ELF-1 (cell line): ENCODE measurements around the gene MMS19.
"Not testable (repeated sequence)": the region's sequence is repeated elsewhere in the genome, so short reads cannot be mapped to it uniquely, and the experiment has no call there.

Experiments
- DNase-seq: peaks from one replicate; pipeline ENCODE4 v3.0.0-alpha.2; 2016; ENCODE audit warnings: low read depth, low spot score

Gene MMS19

DNA sequence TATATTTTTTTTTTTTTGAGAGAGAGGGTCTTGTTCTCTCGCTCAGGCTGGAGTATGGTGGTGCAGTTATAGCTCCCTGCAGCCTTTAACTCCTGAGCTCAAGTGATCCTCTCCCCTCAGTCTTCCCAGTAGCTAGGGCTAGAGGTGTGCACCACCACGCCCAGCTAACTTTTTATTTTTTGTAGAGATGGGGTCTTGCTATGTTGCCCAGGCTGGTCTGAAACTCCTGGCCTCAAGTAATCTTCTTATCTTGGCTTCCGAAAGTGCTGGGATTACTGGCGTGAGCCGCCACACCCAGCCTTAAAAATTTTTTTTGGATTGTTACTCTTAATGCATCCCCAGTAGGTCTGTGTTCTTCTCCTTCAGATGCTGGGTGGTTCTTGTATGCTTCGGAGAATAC lies 4.7 kb upstream of the MMS19 start:
- DNase-seq, result no peak

DNA sequence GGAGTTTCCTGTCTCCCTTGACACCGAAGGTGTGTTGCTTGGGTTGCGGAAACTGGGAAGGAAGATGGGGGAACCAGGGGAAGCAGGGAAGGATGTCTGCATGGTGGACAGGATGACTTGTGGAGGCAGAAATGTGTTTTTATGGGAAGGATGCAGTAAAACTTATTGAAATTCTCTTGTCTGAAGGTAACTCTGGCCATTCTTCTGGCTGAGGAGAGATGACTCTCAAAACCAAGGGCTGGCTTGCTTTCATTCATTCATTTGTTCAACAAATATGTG lies 2.0 kb upstream of the MMS19 start:
- DNase-seq, result no peak

DNA sequence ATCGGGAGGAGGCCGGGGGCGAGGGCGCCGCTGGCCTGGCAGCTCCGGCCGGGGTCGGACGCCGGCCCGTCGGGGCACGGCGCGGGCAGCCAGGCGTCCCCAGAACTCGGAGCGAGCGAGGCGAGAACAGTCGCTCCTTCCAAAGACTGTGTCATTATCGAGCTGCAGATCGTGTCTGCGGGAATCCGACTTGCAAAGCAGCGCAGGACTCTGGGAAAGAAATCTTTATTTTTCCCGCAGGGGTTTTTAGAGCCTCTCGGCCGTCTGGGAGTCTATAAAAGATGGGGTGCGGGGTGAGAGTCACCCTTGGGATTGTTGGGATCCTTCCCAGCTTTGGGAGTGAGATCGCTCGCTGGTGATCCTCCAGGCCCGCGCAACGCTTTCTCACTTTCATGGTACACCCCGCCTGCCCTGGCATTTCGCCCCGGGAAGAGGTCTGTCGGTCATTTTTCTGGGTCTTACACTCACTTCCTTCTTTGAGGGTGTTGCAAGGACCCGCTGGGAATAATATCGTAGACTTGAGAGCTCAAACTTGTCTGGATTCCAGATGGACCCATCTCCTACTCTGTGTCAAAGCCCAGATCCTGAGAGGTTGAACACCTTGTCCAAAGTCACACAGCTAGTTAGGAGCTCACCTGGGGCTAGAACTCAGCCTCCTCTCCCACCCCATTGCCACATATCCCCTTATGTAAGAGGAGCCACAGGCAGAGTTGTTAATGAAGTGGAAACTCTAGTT lies 1.5 kb upstream of the MMS19 start:
- no peak for DNase-seq

DNA sequence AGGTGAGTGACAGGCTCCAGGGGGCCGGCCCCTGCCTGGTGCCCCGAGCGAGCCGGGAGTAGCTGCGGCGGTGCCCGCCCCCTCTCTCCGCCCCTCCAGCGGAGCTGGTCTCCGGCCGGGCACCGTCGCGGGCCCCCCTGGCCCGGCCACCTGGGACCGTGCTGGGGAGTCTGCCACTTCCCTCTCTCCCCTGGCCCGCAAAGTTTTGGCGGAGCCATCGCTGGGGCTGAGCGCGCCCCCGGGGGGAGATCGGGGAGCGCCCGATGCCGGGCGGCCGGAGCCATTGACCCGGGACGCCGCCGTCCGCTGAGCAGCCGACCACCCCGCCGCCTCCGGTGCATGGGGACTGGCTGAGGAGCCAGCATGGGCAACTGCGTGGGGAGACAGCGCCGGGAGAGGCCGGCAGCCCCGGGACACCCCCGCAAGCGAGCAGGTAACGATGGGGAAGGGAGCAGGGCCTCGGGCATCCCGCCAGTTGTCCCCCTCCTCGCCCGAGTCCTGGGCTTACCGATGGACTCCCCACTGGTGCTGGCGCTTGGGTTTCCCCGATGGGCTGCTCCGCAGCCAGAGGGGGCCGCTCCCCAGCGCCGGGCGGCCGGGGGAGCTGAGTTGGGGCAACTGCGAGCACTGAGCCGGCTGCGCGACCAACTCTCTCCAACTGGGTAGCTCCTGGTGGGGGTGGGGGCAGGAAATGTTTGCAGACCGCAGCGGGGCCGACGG lies 779 bp upstream of the MMS19 start, which contains the start of gene UBTD1:
TSS of gene UBTD1 (plus strand) at position 84 of the 720 bp plus-strand sequence. CDS start at position 364, 280 bp downstream.
- DNase-seq, result peak; percentile 54

DNA sequence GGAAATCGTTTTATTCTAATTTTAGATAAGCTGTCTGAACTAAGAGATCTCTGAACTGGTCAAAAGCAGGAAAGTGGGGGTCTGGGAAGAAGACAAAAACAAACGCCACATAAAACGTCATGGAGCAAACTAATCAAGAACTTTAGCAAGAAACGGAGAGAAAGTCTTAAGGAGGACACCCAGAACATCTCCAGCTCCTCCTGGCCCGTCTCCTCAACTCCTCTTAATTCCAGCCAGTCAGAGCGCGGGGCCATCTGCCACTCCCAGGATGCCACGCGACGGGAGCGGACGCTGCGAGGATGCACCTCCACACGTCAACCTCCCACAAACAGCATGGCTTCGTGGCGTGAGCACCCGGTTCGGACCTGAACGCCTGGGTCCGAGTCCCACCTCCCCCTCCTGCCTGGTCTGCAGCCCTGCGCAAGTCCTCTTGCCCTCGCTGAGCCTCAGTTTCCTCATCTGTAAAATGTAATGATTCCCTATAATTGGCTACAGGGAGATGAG lies 598 bp downstream of the MMS19 start:
- DNase-seq, result peak; percentile 74

DNA sequence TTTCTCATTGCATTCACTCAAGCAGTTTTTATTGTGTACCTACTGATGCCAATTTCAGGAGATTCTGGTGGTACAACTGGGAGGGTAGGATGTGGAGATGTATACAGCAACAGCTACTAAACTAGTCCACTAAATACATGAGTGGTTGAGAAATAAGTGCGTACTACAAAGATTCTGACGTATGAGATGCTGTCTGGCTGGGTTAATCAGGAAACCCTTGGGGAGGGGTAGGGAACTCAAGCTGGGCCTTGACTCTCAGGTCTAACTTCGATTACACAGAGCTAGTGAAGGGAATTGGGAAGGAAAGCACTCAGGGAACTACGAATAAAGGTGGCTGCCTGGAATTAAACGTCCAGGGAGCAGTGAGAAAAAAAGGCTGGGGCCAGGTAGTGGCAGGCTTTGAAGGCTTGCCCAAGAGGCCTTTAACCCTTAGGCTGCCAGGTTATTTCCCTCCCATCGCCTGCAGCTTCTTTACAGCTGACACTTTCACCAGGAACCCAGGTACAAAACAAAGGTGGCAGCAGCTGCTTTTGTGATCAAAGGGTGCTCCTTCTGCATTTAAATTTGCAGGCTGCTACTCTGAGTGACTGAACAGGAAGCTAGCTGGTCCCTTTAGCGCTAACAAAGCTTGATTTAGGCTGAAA lies 3.2 kb downstream of the MMS19 start:
- DNase-seq, result peak; percentile 88

DNA sequence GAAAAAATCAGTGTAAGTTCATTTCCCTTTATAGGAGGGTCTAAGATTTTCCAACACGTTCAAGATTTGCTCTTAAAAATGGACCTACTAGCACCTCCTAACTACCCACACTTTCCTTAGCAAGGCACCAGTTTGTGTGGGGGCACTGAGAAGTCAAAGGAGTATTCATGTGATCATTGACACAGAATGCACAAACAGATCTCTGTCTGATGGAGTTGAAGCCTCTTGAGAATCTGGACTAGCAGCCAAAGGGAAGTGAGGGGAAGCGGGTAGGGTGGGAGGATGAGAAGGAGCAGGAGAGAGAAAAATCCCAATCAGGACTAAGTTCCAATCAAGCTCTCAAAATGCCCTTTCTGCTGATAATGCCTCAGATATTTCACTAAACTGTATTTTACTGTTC lies 4.1 kb downstream of the MMS19 start:
- no peak for DNase-seq

DNA sequence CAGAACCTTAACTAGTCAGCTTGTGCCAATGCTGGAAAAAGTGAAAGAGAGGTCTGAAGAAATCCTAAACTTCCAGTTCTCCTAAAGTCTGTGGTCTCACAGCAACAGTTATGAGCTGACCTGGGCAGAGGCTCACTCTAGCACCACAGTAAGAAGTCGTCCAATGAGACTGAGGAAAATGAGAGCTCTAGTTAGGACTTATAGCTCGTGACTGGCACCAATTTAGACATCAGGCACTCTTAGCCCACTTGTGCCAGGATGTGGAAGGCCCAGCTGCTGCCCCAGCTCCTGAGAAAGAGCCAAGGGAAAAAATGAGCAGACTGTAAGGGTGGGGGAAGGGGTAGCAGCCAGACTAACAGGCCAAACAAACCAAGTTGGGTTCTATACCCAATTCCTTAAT lies 7.6 kb downstream of the MMS19 start:
- no peak for DNase-seq

DNA sequence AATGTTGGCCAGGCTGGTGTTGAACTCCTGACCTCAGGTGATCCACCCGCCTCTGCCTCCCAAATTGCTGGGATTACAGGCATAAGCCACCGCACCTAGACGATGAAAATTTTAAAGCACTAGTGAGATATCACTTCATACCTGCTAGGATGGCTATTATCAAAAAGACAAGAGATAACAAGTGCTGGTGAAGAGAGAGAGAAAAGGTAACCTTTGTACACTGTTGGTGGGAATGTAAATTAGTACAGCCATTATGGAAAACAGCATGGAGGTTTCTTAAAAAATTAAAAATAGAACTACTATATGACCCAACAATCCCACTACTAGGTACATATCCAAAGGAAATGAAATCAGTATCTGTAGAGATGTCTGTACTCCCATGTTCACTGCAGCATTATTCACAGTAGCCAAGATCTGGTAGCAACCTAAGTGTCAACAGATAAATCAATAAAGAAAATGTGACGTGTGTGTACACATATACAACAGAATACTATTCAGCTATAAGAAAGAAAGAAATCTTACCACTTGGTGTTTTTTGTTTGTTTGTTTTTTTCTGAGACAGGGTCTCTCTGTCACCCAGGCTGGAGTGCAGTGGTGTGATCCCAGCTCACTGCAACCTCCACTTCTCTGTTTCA lies 12.5 kb downstream of the MMS19 start:
- no peak for DNase-seq

DNA sequence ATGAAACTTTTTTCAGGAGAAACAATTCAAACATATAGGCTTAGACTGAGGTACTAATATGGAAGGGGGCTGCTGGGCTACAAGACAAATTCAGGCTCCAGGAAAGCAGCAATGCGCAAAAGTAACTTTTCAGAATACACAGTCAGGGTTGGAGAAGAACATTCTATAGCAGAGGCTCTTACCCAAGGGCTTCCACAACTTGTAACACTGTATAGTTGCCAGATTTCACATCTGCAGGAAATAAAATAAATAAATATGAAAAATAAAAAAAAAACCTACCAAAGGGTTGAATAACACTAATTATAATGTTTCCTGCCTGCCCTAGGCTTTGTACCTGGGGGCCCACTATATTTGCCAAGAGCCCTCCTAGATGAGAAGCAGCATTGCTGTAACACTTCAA lies 14.3 kb downstream of the MMS19 start:
- no peak for DNase-seq

DNA sequence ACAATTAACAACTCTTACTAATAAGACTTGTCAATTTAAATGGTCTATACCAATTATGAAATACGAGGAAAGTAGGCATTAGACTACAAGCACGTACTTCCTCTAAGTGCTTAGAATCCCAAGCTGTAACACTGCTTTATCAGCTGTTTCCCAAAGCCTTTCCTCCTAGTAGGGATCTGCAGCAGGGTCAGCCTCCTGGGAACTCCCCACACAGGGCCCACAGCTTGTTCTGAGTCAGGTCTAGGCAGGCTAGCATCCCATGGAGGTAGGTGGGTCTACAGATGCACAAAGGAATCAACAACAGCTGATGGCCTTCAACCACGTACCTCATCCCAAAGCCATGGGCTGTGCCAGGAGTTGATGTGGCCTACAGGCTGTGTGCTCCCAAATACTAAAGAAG lies 14.7 kb downstream of the MMS19 start:
- DNase-seq, result no peak

DNA sequence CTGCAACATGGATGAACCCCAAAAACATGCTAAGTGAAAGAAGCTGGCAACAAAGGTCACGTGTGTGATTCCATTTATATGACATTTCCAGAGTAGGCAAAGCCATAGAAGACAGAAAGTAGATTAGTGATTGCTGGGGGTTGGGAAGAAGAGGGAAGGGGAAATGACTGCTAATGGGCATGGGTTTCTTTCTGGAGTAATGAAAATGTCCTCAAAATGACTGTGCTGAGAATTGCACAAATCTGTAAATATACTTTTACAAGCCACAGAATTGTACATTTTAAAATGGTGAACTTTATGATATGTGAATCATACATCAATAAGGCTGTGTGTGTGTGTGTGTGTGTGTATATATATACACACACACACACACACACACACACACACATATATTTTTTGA lies 15.8 kb downstream of the MMS19 start:
- no peak for DNase-seq

DNA sequence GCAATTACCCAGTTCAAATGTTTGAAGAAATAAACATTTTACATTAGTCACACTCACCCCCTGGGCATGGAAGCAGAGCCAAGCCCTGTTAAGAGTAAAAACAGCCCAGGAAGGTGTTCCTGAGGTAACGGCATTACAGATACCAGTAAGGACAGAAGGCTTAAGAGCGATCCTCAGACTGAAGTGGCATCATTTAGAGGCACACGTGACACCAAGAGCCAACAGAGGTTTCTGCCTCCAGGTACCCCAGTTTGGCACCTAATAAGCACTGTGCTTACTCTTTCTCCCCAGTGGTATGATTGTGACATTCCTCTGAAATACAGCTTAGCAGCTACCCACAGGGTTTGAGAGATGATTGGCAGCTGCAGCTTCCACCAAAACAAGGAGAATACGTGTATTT lies 17.2 kb downstream of the MMS19 start:
- DNase-seq, result no peak

DNA sequence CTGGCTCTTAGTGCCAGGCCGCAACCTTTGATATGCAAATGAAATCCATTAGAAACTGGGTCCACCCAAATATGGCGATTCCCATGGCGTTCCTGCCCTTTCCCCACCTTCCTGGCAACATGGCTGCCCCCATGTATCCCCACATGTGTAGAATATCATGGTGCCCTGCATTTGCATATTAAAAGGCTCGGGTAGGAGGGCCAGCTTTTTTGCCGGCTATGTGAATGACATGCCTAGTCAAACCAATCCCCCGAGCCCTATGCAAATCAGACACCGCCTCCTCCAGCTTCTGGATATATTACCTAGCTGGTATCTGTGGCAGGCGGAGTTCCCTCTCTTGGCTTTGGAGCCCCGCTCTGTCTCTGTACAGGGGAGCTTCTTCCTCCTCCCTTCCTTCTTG lies 18.3 kb downstream of the MMS19 start:
- peak; percentile 94 for DNase-seq

DNA sequence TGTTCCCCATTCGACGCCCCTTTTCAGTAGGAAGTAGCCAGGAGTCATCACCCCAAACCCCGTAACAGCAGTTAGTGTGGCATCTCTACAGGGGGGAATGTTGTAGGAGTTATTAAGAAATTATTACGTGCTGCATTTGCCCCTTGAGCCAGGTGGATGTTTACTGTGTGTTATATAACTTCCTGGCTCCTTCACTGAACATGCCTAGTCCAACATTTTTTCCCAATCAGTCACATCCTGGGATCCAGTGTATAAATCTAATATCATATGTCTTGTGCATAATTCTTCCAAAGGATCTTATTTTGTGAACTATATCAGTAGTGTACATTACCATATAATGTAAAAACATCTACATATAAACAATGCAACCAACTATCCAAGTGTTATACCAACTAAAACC lies 18.8 kb downstream of the MMS19 start:
- DNase-seq, result not testable (repeated sequence)

DNA sequence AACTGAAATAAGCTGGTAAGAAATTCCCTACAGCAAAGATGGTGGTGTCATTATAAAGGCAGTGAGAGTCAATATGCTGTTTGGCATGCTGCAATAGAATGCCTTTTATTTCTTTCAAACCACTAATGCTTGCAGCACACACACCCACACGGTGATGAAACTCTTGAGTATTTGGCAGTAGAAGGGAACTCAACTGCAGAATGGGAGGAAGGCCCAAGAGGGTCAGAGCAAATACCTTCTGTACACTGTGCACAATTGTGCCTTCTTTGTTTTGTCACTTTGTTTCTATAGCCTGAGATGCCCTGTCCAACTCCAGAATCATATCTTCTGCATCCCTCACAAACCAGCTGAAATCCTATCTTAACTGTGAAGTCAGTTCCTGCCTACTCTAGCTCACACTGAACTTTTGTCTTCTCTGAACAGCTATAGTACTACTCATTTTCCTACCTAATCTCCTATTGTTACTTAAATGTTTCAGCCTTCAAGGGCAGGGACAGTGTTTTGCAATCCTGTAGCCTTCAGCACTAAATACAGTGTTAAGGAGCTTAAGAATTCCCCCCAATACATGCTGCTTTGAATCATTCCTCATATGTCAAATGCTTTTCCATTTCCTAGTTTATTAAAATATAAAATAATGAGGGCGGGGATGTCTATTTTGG lies 22.2 kb downstream of the MMS19 start:
- DNase-seq, result no peak

DNA sequence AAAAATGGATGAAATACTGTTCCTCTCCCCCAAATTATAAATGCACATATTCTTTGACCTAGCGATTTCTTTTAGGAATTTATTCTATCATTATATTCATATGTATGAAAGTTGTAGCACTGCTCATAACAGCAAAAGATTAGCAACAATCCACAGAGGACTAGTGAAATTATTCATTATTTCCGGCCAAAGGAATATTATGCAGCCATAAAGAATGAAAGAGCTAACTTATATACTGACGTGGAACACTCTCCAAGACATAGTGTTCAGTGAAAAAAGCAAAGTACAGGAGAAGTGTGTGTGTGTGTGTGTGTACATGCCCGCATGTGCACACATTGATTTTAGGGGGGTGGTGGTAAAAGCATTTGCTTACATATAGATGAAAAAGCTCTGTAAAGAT lies 23.3 kb downstream of the MMS19 start:
- no peak for DNase-seq

DNA sequence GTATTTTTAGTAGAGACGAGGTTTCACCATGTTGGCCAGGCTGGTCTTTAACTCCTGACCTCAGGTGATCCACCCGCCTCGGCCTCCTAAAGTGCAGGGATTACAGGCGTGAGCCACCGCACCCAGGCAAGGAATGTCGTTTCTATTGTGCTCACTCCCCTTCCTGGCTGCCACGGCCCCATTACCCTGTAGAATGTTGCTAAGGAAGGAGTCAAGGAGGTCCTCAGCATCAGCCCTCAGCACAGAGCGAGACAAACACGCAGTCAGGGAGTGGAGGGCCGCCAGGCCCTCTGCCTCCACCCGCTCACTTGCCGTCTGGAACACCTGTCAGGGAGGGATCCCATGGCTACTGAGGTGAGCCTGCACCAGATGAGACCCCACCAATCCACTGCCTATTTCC lies 29.4 kb downstream of the MMS19 start:
- not testable (repeated sequence) for DNase-seq

DNA sequence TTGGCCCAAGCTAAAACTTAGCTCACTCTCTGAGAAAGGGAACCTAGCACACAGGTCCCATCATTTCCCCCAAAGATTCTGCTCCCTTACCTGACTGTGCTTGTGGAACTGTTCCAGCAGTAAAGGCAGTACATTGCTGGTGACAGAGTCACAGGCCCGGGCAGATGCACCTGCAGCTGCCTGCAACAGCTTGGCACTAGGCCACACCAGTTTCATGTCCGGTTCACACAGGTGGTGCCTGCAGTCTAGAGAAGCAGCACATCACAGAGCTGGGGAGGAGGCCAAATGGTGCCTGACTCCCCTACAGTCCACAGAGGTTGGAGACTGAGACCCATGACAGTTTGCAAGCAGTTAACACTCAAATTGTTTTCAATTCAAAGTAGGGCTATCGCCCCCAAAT lies 30.1 kb downstream of the MMS19 start:
- DNase-seq, result no peak

DNA sequence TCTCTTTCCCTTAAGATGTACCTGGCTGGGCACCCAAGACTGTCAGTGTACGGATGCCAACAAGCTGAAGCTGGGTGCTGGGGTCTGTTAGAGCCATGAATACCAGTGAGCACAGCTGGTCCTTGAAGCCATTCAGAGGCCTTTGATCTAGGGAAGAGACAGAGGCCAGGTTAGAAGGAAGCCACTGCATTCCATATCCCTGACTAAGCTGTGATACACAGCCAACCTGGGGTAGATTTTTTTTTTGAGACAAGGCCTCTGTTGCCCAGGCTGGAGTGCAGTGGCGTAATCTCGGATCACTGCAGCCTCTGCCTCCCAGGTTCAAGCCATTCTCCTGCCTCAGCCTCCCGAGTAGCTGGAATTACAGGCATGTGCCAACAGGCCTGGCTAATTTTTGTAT lies 31.5 kb downstream of the MMS19 start:
- no peak for DNase-seq

DNA sequence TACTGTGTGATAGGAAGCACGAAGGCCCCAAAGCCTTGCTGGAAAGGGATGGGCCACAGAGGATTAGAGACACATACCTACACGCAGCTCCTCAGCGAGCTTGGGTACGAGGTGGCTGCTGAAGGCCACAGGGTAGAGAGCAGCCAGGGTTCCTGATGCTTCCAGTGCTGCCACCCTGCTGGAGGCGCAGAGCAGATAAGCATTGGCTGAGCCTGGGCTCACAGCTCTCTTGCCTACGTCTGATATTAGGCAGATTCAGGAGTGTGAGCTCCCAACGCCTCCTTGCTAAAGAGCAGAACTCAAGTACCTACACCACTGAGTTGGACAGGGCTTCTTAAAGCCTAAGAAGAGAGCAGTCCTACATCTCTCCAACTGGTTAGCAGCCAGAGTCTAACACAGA lies 32.2 kb downstream of the MMS19 start:
- no peak for DNase-seq

DNA sequence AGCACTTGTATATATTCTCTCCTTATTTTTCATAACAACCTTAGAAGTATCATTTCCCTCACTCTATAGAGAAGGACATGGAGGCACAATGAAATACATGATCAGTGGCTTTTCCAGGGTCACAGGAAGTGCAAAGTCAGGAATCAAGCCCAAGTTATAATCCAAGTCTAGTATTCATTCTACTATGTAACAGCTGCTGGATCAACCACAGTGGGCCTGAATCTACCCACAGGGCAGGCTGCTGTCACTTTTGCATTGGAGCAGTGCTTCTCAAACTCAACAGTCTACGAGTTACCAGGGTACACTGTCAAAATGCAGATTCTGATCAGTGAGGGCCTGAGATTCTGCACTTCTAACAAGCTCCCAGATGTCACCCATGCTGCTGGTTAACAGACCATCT lies 34.0 kb downstream of the MMS19 start:
- no peak for DNase-seq
